GM19455 (cell line): ENCODE measurements around the gene CARNS1.

Source experiments
- ATAC-seq: cut with Tn5 transposase; IDR thresholded peaks from one replicate; pipeline ENCODE4 v1.9.1; 2021; ENCODE audit not compliant: unreplicated experiment

CARNS1 gene

GRCh38 chr11:67415501-67416304 is at the start of gene CARNS1:
CARNS1 (plus strand) TSS chr11:67415678; CDS start chr11:67416200, 522 bp downstream.
- ATAC-seq = no peak

GRCh38 chr11:67365736-67366444 is 49.6 kb upstream of the CARNS1 start:
- ATAC-seq = no peak

GRCh38 chr11:67366546-67366945 is 48.9 kb upstream of the CARNS1 start:
- no peak for ATAC-seq

- ATAC-seq = no peak
Observed at GRCh38 chr11:67366961-67367760, 48.3 kb upstream of the CARNS1 start.

- no peak for ATAC-seq
Observed at GRCh38 chr11:67367761-67368227, 47.7 kb upstream of the CARNS1 start.

GRCh38 chr11:67368621-67369020 is 46.9 kb upstream of the CARNS1 start:
- ATAC-seq = no peak

GRCh38 chr11:67369275-67369674 is 46.2 kb upstream of the CARNS1 start:
- ATAC-seq = no peak

GRCh38 chr11:67369801-67370284 is 45.6 kb upstream of the CARNS1 start:
- no peak for ATAC-seq

- no peak for ATAC-seq
Observed at GRCh38 chr11:67370351-67371076, 45.0 kb upstream of the CARNS1 start.

GRCh38 chr11:67371189-67371910 is 44.1 kb upstream of the CARNS1 start:
- ATAC-seq = no peak

GRCh38 chr11:67371911-67372320 is 43.6 kb upstream of the CARNS1 start:
- ATAC-seq = no peak

GRCh38 chr11:67372321-67372992 is 43.0 kb upstream of the CARNS1 start:
- no peak for ATAC-seq

GRCh38 chr11:67372993-67373647 is 42.4 kb upstream of the CARNS1 start, which contains the start of gene CLCF1:
CLCF1 (minus strand) TSS chr11:67373598; CDS start chr11:67373539, 59 bp downstream.
- ATAC-seq = no peak

- no peak for ATAC-seq
Observed at GRCh38 chr11:67373648-67374570, 41.6 kb upstream of the CARNS1 start.

- ATAC-seq = no peak
Observed at GRCh38 chr11:67374571-67375281, 40.8 kb upstream of the CARNS1 start.

GRCh38 chr11:67375320-67376055 is 40.0 kb upstream of the CARNS1 start:
- no peak for ATAC-seq
